DND-41 (cell line): ENCODE results near the gene ATP13A3.
"Not testable (repeated sequence)": the region's sequence is repeated elsewhere in the genome, so short reads cannot be mapped to it uniquely, and the experiment has no call there.

ENCODE experiments used
- ATAC-seq: fragments of 200-7000 bp; cut with Tn5 transposase; 3 replicates; pipeline ENCODE4 v1.9.1; 2021; ENCODE audit warnings: low read depth; ENCODE audit not compliant: insufficient read depth
- DNase-seq: peaks from one replicate; pipeline ENCODE4 v3.0.0-alpha.2; 2020
- H2AFZ ChIP-seq: 2 replicates; pipeline ENCODE4 v1.6.0; 2012; ENCODE audit warnings: low read depth, low read length
- H3K27ac ChIP-seq: 2 replicates; pipeline ENCODE4 v1.5.1; 2012; ENCODE audit warnings: low read length, inconsistent platforms
- H3K27me3 ChIP-seq: fragments of 200-600 bp; sonication (generic); 2 replicates; pipeline ENCODE4 v1.6.0; 2012; ENCODE audit warnings: low read length, mild to moderate bottlenecking, inconsistent platforms; ENCODE audit not compliant: insufficient read depth, poor library complexity
- H3K36me3 ChIP-seq: 2 replicates; pipeline ENCODE4 v1.5.1; 2012; ENCODE audit warnings: low read length, inconsistent platforms; ENCODE audit not compliant: insufficient read depth
- H3K4me1 ChIP-seq: 2 replicates; pipeline ENCODE4 v1.5.1; 2012; ENCODE audit warnings: mild to moderate bottlenecking, low read length; ENCODE audit not compliant: insufficient read depth
- H3K4me2 ChIP-seq: 2 replicates; pipeline ENCODE4 v1.6.0; 2012; ENCODE audit warnings: mild to moderate bottlenecking, moderate library complexity, low read length, inconsistent platforms; ENCODE audit not compliant: insufficient read depth
- H3K4me3 ChIP-seq, 2 experiments: fragments of 200-600 bp in 1 of 2; shearing (Covaris generic) in 1 of 2; 2 replicates each; pipeline ENCODE4 v1.5.1; 2012 to 2016; ENCODE audit warnings: inconsistent platforms in 2 of 2, low read length in 2 of 2, mild to moderate bottlenecking in 2 of 2, low read depth in 1 of 2, moderate library complexity in 1 of 2
- H3K79me2 ChIP-seq: 2 replicates; pipeline ENCODE4 v1.6.0; 2012; ENCODE audit warnings: low read length, inconsistent platforms; ENCODE audit not compliant: insufficient read depth
- H3K9ac ChIP-seq: 2 replicates; pipeline ENCODE4 v1.6.0; 2012; ENCODE audit warnings: low read depth, mild to moderate bottlenecking, inconsistent platforms, low read length, moderate library complexity
- H3K9me3 ChIP-seq: 2 replicates; pipeline ENCODE4 v1.5.1; 2012; ENCODE audit warnings: low read length, moderate library complexity, mild to moderate bottlenecking, inconsistent platforms; ENCODE audit not compliant: insufficient read depth, severe bottlenecking
- H4K20me1 ChIP-seq: 2 replicates; pipeline ENCODE4 v1.6.0; 2012; ENCODE audit warnings: low read length; ENCODE audit not compliant: insufficient read depth
- CTCF ChIP-seq: IDR thresholded peaks from 2 replicates; pipeline ENCODE4 v1.5.1; 2012; ENCODE audit warnings: borderline replicate concordance, low read length, moderate library complexity, mild to moderate bottlenecking; ENCODE audit not compliant: poor library complexity, severe bottlenecking; ENCODE audit errors: extremely low read depth
- EZH2 ChIP-seq: IDR thresholded peaks from 3 replicates; pipeline ENCODE4 v1.6.1; 2012; ENCODE audit warnings: borderline replicate concordance, low read depth, mild to moderate bottlenecking, moderate library complexity, low read length, inconsistent platforms; ENCODE audit not compliant: severe bottlenecking

ATP13A3 gene

GRCh38 chr3:194484614-194485013 lies 2.2 kb downstream of the ATP13A3 start:
- H3K27me3 ChIP-seq: no peaks in the 10 kb centered on the region
- no peak for DNase-seq
- no peak overlapping the region for H3K9ac ChIP-seq
- H3K36me3 ChIP-seq: peaks cover 20% of the 10 kb centered on the region
- no peak overlapping the region for H3K27ac ChIP-seq
- TF ChIP-seq CTCF (no peak), EZH2 (no peak)
- peaks cover 51% of the 10 kb centered on the region for H3K4me1 ChIP-seq
- no peaks in the 10 kb centered on the region for H3K9me3 ChIP-seq
- no peak overlapping the region for H2AFZ ChIP-seq
- peaks cover 29% of the 10 kb centered on the region; the same call in 1 of the 2 replicates for H4K20me1 ChIP-seq
- no peak for ATAC-seq
- peaks cover 67% of the 10 kb centered on the region for H3K79me2 ChIP-seq
- H3K4me3 ChIP-seq: peak overlapping the region in 1 of 2 experiments; percentile 21; a peak in 1 of 4 replicates
- H3K4me2 ChIP-seq: peak overlapping the region; percentile 83

GRCh38 chr3:194483850-194484249 lies 3.0 kb downstream of the ATP13A3 start:
- no peak overlapping the region for H3K4me3 ChIP-seq
- peaks cover 22% of the 10 kb centered on the region for H3K36me3 ChIP-seq
- TF ChIP-seq EZH2: no peak
- no peak for TF ChIP-seq CTCF
- no peak overlapping the region for H2AFZ ChIP-seq
- no peak overlapping the region for H3K27ac ChIP-seq
- no peaks in the 10 kb centered on the region for H3K27me3 ChIP-seq
- DNase-seq (no peak), ATAC-seq (no peak)
- no peaks in the 10 kb centered on the region for H3K9me3 ChIP-seq
- H3K79me2 ChIP-seq: peaks cover 74% of the 10 kb centered on the region
- peaks cover 32% of the 10 kb centered on the region; the same call in 1 of the 2 replicates for H4K20me1 ChIP-seq
- peak overlapping the region; percentile 83; the same call in 1 of the 2 replicates for H3K4me2 ChIP-seq
- peaks cover 51% of the 10 kb centered on the region for H3K4me1 ChIP-seq
- H3K9ac ChIP-seq: no peak overlapping the region

GRCh38 chr3:194482830-194483229 lies 4.0 kb downstream of the ATP13A3 start:
- H2AFZ ChIP-seq, H3K4me3 ChIP-seq, H3K9ac ChIP-seq, H3K27me3 ChIP-seq, H3K4me2 ChIP-seq, ATAC-seq, DNase-seq, H3K27ac ChIP-seq, H3K9me3 ChIP-seq: not testable (repeated sequence)
- peaks cover 36% of the 10 kb centered on the region; the same call in 1 of the 2 replicates for H4K20me1 ChIP-seq
- H3K36me3 ChIP-seq: peaks cover 30% of the 10 kb centered on the region
- H3K4me1 ChIP-seq: peaks cover 45% of the 10 kb centered on the region
- H3K79me2 ChIP-seq: peaks cover 84% of the 10 kb centered on the region

- no peak for ATAC-seq
- H3K4me1 ChIP-seq: peaks cover 39% of the 10 kb centered on the region
- no peak for TF ChIP-seq EZH2
- TF ChIP-seq CTCF: no peak
Observed at GRCh38 chr3:194482196-194482593, 4.6 kb downstream of the ATP13A3 start.

More at GRCh38 chr3:194482196-194482593, 4.6 kb downstream of the ATP13A3 start:
- no peak overlapping the region for H3K27ac ChIP-seq
- no peaks in the 10 kb centered on the region for H3K9me3 ChIP-seq
- H3K36me3 ChIP-seq: peaks cover 30% of the 10 kb centered on the region
- H3K9ac ChIP-seq: no peak overlapping the region
- H3K4me3 ChIP-seq: no peak overlapping the region
- peaks cover 91% of the 10 kb centered on the region for H3K79me2 ChIP-seq
- H2AFZ ChIP-seq: no peak overlapping the region
- H4K20me1 ChIP-seq: peaks cover 42% of the 10 kb centered on the region; the same call in 1 of the 2 replicates
- no peaks in the 10 kb centered on the region for H3K27me3 ChIP-seq
- DNase-seq: no peak
- peak overlapping the region; percentile 20; the same call in 1 of the 2 replicates for H3K4me2 ChIP-seq
